Stimulated activated naive CD8-positive, alpha-beta T cell treated with anti-CD3 and anti-CD28 coated beads, Interleukin-15, amount 100 ng/mL, for 72 hours (primary cell): ENCODE measurements around the gene ACKR3.

Experiments
- ATAC-seq: fragments of 150-1000 bp; cut with Tn5 transposase; 2 replicates; pipeline ENCODE4 v1.10.0; 2021; ENCODE audit warnings: mild to moderate bottlenecking, moderate library complexity
- DNase-seq, 2 donors: peaks; one replicate each; pipeline ENCODE4 v3.0.0; 2021 to 2022
- H3K27ac Mint-ChIP-seq, 2 donors: one replicate each; pipeline ENCODE4 v1.8.0; 2022; ENCODE audit warnings: mild to moderate bottlenecking in 2 of 2, mixed read lengths in 2 of 2, moderate library complexity in 2 of 2
- H3K27me3 Mint-ChIP-seq: one replicate; pipeline ENCODE4 v1.8.0; 2022; ENCODE audit warnings: mixed read lengths
- H3K4me1 Mint-ChIP-seq: one replicate; pipeline ENCODE4 v1.8.0; 2022; ENCODE audit warnings: mild to moderate bottlenecking, mixed read lengths
- H3K4me3 Mint-ChIP-seq, 2 donors: one replicate each; pipeline ENCODE4 v1.8.0; 2022; ENCODE audit warnings: mild to moderate bottlenecking in 2 of 2, mixed read lengths in 2 of 2, moderate library complexity in 1 of 2
- H3K9me3 Mint-ChIP-seq, 2 donors: one replicate each; pipeline ENCODE4 v1.8.0; 2022; ENCODE audit warnings: mixed read lengths in 2 of 2

Gene ACKR3

DNA sequence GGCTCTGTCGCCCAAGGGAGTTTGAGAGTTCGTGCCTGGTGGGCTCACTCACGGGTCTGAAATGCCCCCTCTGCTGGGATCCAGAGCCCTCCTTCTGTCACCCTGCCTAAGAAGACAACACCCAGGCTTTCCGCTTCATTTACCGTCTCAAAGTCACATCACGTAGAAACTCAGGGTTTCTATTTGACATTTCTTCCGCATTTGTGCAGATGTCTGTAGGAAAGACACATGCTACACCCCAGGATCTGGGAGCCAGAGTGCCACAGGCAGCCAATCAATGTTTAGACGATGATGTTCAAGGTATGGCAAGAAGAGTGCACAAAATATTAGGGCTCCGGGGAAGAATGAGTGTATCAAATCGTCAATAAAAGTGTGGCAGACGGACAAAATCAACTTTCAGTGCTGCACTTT is 24.4 kb upstream of the ACKR3 start:
- H3K27ac Mint-ChIP-seq, result peak overlapping the region; percentile 82 to 95
- ATAC-seq, result no peak

DNA sequence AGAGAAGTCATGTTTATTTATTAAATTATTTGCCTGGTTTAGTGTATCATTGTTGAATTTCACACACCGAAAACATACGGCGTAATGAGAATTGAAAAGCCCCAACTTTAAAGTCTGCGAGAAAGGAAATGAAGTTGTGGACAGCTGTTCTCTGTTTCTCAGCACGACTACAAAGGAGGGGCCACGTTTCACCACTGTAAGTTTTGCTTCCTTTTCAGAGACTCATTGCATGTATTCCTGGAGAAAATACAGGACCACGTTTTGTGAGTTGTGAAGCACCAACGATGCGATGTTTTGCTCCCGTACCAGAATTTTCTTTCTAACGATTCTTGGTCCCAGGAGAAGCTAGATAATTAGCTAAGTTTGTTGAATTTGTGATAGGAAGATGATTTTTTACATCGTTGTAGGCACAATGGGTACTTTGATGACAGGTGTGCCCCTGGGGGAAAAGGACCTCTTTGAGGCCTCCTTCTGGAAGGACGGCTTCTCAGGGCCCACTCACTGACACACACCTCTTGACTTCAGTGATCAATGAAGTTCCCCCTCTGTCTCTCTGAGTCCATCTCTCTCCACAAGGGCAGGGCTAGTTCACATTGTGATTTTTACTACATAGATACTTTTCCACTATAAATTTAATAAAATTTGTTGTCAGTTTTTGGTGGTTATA is 23.7 kb upstream of the ACKR3 start:
- H3K4me1 Mint-ChIP-seq, result peaks cover 97% of the 10 kb centered on the region
- H3K4me3 Mint-ChIP-seq, result peak overlapping the region; percentile 71 to 79
- H3K27ac Mint-ChIP-seq, result peak overlapping the region; percentile 76 to 95

More for the DNA sequence above, 24.4 kb upstream of the ACKR3 start:
- no peak for DNase-seq
- H3K4me3 Mint-ChIP-seq, result peak overlapping the region; percentile 19 to 79
- no peaks in the 10 kb centered on the region for H3K27me3 Mint-ChIP-seq
- peaks cover 97% of the 10 kb centered on the region for H3K4me1 Mint-ChIP-seq
- H3K9me3 Mint-ChIP-seq, result peaks cover 7 to 9% of the 10 kb centered on the region in 2 donors

DNA sequence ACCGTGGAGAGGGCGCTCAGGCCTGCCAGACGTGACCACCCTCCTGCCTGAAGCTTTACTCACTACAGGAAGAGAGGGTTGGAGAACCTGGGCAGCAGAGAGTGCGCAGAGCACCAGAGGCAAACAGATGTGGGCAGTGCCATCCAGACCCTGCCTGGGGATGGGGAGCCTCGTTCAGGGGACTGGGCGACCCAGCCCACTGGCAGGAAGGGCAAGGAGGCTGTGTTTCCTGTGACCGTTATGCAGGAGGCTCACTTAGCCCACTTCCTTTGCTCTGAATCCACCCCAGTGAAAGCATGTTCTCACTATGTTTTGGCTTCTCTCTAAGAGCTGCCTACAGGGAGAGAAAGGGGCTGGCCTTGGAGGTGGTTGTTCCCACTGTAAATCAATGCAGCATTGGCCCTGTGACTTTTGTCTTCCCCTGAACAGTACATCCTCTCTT is 23.0 kb upstream of the ACKR3 start:
- peaks cover 97% of the 10 kb centered on the region for H3K4me1 Mint-ChIP-seq
- peak overlapping the region; percentile 76 to 95 for H3K27ac Mint-ChIP-seq
- DNase-seq (peak; percentile 30 to 56), ATAC-seq (peak; percentile 85)
- H3K9me3 Mint-ChIP-seq, result peaks cover 5 to 8% of the 10 kb centered on the region in 2 donors
- peak overlapping the region; percentile 71 to 79 for H3K4me3 Mint-ChIP-seq
- H3K27me3 Mint-ChIP-seq, result no peaks in the 10 kb centered on the region

More for the DNA sequence above, 23.7 kb upstream of the ACKR3 start:
- DNase-seq (no peak), ATAC-seq (peak; percentile 66)
- H3K9me3 Mint-ChIP-seq, result peaks cover 7 to 9% of the 10 kb centered on the region in 2 donors
- H3K27me3 Mint-ChIP-seq, result no peaks in the 10 kb centered on the region

DNA sequence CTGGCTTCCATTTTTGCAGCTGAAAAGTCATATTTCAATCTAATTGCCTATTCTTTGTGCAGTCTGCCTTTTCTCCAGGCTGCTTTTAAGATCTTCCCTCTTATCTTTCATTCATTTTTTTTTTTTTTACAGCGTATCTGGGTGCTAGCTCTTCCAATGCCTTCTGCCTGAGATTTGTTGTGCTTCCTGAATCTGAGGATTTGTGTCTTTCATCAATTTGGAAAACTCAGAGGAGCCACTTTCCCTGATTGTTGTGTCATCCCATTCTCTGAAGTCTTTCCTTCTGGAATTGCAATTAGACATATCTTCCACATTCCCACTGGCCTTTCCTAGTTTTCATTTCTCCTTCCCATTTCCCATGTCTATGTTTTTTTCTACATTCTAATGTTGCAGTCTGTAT is 21.9 kb upstream of the ACKR3 start:
- peak overlapping the region; percentile 12 to 22 for H3K4me3 Mint-ChIP-seq
- H3K27me3 Mint-ChIP-seq, result no peaks in the 10 kb centered on the region
- H3K27ac Mint-ChIP-seq, result peak overlapping the region in 1 of 2 donors; percentile 90
- H3K4me1 Mint-ChIP-seq, result peaks cover 97% of the 10 kb centered on the region
- DNase-seq, result no peak
- no peak for ATAC-seq
- peaks cover 0 to 3% of the 10 kb centered on the region in 2 donors for H3K9me3 Mint-ChIP-seq

DNA sequence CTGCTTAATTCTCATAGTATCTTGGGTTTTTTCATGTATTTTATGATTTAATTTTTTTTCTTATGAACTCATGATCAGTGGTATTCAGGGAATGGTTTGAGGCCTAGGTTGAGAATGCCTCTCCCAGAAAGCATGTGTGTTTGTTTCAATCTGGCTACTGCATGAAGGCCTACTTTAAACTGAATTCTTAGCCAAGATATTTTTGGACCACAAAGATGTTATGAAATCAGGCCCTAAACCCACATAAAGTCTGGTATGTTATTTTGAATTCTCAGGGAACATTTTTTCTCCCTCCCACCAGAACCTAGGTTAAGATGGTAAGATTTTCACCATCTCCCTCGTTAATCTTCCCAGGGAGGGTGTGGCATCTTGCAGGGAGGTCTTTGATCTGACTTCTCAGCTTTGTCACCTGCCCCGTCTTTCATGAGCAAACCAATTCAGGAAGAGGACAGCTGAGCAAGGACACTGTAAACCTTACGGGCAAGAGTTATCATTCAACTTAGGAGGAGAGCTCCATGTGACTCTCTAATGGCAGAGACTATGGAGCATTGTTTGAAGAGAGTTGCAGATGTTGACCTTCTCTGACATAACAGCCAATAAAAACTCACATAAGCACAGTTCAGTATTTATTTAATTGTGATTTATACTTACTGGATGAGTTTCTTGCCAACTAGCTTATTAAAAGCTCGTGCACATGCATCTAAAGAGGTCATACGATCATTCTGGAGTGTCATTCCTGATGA is 21.3 kb upstream of the ACKR3 start:
- no peak for ATAC-seq
- Mint-ChIP-seq H3K27me3 (no peaks in the 10 kb centered on the region), H3K9me3 (peaks cover 0 to 3% of the 10 kb centered on the region in 2 donors), H3K4me3 (peak overlapping the region in 1 of 2 donors; percentile 22), H3K27ac (peak overlapping the region in 1 of 2 donors; percentile 90), H3K4me1 (peaks cover 97% of the 10 kb centered on the region)
- DNase-seq, result no peak

DNA sequence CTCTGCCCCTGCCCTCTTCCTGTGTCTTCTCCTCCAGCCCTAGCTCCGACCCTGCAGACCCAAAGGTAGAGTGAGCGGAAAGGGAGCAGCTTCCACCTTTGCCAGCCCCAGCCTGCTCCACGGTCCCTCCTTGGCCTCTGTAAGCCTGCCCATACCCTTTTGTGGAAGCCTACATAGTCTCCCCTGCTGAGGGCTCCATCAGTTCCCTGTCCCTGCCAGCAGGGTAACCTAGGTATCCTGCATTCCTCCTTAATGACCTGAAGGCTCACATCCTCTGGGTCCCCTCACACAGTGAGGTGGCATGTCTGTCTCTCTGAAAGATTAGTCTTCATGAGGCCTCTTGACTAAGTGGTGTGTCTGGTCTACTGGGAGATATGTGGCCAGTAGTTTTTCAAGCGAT is 20.5 kb upstream of the ACKR3 start:
- ATAC-seq (no peak), DNase-seq (no peak)
- Mint-ChIP-seq H3K4me1 (peaks cover 100% of the 10 kb centered on the region), H3K9me3 (peaks cover 7 to 9% of the 10 kb centered on the region in 2 donors), H3K4me3 (no peak overlapping the region), H3K27ac (no peak overlapping the region), H3K27me3 (no peaks in the 10 kb centered on the region)

DNA sequence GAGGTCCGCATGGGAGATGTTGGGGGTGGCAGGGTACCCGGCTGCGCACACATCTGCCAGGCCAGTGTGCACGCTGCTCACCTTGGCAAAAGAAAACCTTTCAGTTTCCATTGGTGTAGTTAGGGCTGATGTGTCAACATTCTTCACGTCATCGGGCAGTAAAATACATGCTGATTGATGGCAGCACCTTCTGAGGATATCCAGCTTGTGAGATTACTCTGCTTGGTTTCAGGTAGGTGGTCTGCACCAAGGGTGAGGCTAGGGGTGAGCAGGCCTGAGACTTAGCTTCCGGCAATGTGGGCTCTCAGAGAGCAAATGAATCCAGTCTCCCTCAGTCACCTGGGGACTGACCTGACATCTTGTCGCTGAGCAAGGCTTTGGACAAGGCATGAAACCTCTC is 19.3 kb upstream of the ACKR3 start:
- Mint-ChIP-seq H3K4me3 (peak overlapping the region in 1 of 2 donors; percentile 26), H3K9me3 (peaks cover 17 to 18% of the 10 kb centered on the region in 2 donors), H3K4me1 (peaks cover 100% of the 10 kb centered on the region), H3K27ac (no peak overlapping the region), H3K27me3 (no peaks in the 10 kb centered on the region)
- ATAC-seq (no peak), DNase-seq (no peak)

DNA sequence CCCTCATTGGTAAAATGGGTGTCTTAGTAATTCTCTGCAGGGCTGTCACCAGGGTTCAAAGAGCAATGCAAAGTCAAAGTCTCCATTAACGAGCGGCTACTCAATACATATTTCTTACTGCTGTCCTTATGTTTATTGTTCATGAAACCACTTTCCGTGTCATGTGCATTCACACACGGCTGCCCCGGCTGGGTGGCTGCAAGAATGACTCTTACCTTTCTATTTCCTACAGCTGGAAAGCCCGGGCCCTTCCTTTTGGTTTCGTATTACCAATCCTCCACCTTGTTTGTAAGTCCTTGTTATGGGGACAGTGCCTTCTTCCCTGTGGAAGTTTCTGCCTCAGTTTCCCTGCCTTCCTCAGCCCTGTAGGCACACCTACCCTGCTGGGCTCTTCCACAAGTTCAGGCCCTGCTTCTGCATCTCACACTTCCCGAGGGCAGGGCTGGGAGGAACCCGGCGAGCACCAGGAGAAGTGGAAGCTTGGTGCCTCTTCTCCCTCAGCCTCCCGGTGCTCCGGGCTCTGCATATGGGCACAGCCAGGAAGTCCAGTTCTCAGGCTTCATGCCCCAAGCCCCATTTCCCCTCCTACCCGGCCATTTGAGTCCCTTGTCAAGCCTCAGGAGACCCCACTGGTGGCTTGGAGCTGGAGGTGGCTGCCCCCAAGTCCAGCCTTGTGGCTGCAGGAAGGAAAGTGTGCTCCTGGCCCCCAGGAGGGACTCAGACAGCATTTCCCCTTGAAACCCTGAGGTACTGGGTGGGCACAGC is 18.7 kb upstream of the ACKR3 start:
- Mint-ChIP-seq H3K9me3 (peaks cover 20% of the 10 kb centered on the region in 2 donors), H3K4me3 (peak overlapping the region; percentile 10 to 75), H3K27me3 (no peaks in the 10 kb centered on the region), H3K4me1 (peaks cover 100% of the 10 kb centered on the region), H3K27ac (peak overlapping the region in 1 of 2 donors; percentile 71)
- ATAC-seq (no peak), DNase-seq (peak in 1 of 2 donors; percentile 37)

DNA sequence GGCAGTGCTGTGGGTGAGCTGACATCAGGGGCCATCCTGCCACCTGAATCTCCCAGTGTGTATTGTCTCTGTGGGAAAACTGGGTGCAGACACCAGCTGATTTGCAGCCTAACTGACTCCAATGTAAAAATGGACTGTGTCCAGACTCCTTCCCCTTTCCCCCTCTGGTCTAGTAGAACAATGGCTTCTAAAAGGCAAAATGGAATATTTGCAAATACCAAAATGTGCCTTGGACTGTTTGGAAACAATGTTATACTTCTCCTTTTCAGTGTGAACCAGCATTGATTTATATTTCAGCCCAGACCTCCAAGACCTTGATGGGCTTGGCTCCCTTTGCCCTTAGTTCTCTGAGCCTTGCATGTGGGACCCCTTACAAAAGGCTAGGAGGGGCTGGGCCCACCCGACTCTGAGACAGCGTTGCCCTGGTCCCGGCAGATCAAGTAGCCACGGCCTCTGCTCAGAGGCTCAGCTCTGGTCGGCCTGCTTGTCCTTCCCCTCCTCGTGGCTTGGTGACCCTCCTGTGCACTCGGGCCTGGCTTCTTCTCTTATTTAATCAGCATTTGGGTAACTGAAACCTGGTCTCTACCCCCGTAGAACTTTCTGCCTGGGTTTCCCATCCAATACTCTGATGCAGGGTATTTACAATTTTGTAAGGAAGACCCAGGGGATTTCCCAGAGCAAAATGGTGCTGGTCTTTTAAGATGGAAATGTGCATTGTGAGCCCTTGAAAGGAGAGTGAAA is 18.0 kb upstream of the ACKR3 start:
- H3K4me1 Mint-ChIP-seq, result peaks cover 100% of the 10 kb centered on the region
- ATAC-seq (peak; percentile 73), DNase-seq (peak in 1 of 2 donors; percentile 44)
- H3K27me3 Mint-ChIP-seq, result no peaks in the 10 kb centered on the region
- H3K9me3 Mint-ChIP-seq, result peaks cover 20 to 22% of the 10 kb centered on the region in 2 donors
- H3K27ac Mint-ChIP-seq, result peak overlapping the region; percentile 18 to 44
- peak overlapping the region; percentile 57 to 75 for H3K4me3 Mint-ChIP-seq

DNA sequence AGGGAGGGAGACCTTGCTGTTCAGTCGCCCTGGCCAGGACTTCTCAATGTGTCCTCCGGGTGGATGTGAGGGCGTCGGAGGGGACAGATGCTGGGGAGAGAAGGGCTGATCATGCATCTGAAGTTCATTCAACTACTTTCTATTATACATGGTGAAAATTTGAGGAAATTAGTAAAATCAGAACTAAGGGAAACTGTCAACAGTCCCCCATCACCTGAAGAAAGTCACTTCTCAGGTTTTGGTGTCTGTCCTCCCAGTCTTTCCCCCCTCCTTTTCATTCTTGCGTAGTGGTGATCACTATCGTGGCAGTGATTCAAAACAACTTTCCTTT is 17.4 kb upstream of the ACKR3 start:
- H3K27me3 Mint-ChIP-seq, result no peaks in the 10 kb centered on the region
- H3K27ac Mint-ChIP-seq, result peak overlapping the region in 1 of 2 donors; percentile 44
- peak overlapping the region; percentile 57 to 75 for H3K4me3 Mint-ChIP-seq
- H3K4me1 Mint-ChIP-seq, result peaks cover 96% of the 10 kb centered on the region
- peaks cover 20 to 22% of the 10 kb centered on the region in 2 donors for H3K9me3 Mint-ChIP-seq
- DNase-seq (no peak), ATAC-seq (peak; percentile 78)

DNA sequence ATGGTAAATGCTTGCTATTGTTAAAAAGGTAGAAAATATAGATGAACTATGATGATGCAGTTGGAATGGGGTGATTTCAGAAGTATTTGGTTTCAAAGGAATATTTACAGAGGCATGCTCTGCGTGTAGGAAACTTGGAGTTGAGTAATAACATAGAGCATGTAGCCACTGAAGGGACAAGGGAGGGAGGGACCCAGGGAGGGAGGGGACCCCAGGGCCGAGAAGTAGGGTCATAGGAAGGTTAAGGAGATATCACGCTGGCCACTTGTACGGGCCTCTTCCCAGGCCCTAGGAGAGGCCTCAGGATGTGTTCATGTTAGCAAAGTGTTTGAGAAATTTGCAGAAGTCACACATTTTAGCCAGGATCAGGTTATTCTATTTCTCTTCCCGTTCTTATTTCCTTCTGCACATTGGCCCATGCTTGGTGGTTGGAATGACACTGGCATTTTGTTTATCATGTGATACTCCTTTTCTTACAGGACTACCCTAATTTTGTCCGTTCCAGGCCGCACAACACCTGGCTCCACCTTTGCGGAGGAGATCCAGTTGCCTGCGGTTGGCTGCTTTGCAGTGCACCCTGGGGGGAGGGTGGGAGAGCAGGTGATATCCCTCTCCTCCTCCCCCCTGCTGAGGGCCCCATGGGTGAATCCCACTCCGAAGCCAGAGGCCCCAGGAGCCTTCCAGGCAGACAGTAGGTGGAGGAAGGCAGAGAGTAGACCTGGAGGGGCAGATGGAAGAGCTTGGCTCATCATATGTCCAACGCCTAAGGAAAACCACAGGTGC is 16.9 kb upstream of the ACKR3 start:
- H3K4me3 Mint-ChIP-seq, result peak overlapping the region; percentile 57 to 75
- peaks cover 94% of the 10 kb centered on the region for H3K4me1 Mint-ChIP-seq
- ATAC-seq, result no peak
- no peak overlapping the region for H3K27ac Mint-ChIP-seq
- peaks cover 20 to 21% of the 10 kb centered on the region in 2 donors for H3K9me3 Mint-ChIP-seq
- no peaks in the 10 kb centered on the region for H3K27me3 Mint-ChIP-seq
- no peak for DNase-seq

DNA sequence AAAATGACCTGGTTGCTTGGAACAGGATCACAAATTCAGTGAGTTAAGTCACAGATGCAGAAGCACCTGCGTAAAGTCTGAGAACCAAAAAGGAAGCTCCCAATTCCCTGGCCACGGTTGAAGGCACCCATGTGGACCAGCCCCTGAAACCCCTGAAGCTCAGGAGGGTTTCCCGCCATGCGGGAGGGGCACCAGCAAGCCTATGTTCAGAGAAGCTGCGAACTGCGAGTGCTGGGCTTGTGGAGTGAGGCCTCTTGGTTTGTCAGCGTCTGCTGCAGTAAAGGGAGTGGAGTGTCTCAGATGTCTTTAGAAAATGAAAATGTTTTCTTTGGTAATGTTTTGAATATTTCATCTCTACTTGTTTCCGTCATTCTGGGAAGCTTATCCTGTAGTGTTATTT is 16.1 kb upstream of the ACKR3 start:
- no peak for DNase-seq
- ATAC-seq, result peak; percentile 37

DNA sequence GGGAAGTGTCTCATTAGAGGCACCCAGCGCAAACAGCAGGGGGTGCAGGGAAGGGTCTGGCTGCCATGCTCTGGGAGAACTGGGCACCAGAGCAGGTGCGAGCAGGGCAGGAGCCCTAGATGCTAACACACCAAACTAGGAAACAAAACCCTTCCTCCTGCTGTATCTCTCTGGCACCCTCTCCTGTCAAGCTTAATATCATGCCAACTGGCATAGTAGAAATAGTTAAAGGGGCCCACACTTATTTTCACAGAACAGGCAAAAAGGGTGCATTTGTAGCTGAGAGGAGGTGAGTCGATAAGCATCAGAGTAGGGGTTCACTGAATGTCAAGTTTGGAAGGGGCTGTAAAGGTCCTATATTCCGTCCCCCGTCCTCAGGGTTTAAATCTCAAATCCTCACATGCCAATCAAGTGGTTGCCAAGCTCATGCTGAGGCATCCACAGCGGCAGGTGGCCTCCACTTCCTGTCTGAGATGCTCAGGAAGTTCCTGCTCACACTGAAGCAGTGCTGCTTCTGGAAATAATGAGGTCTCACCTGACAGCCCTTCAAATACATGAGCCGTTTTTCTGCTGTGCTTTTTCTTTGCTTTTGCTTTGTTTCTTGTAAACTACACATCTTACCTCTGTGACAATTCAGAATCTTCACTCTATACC is 14.9 kb upstream of the ACKR3 start:
- Mint-ChIP-seq H3K27ac (peak overlapping the region in 1 of 2 donors; percentile 22), H3K27me3 (no peaks in the 10 kb centered on the region), H3K9me3 (peaks cover 19 to 20% of the 10 kb centered on the region in 2 donors), H3K4me1 (peaks cover 92% of the 10 kb centered on the region), H3K4me3 (peak overlapping the region; percentile 31 to 38)
- no peak for DNase-seq
- no peak for ATAC-seq

More for the DNA sequence above, 16.1 kb upstream of the ACKR3 start:
- peaks cover 19 to 20% of the 10 kb centered on the region in 2 donors for H3K9me3 Mint-ChIP-seq
- peak overlapping the region; percentile 31 to 34 for H3K4me3 Mint-ChIP-seq
- H3K27me3 Mint-ChIP-seq, result no peaks in the 10 kb centered on the region
- peaks cover 94% of the 10 kb centered on the region for H3K4me1 Mint-ChIP-seq
- no peak overlapping the region for H3K27ac Mint-ChIP-seq

DNA sequence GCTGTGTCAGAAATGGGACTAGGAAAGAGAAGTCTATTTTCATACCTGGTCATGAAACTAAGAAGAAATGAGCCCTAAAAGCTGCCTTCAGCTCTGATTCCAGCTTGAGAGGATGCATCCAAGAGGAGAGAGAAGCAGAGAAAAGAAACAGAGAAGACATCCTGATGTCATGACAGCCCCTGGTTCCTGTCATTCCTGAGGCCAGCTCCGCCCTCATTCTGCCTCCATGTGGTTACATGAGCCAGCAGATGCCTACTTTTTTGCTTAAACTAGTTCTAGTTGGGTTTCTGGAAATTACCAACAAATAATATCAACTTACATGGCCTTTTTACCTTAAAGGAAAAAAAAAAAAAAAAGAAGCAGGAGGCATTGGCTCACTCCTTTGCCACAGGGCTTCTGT is 14.1 kb upstream of the ACKR3 start:
- no peak overlapping the region for H3K4me3 Mint-ChIP-seq
- H3K9me3 Mint-ChIP-seq, result peaks cover 19 to 20% of the 10 kb centered on the region in 2 donors
- ATAC-seq, result no peak
- DNase-seq, result no peak
- no peaks in the 10 kb centered on the region for H3K27me3 Mint-ChIP-seq
- peaks cover 92% of the 10 kb centered on the region for H3K4me1 Mint-ChIP-seq
- no peak overlapping the region for H3K27ac Mint-ChIP-seq
